Measurements from ENCODE around the gene DOCK7.

DOCK7 gene

GRCh38 chr1:62433861-62434617, 254.1 kb downstream of the DOCK7 start:
- no peak overlapping the region for H3K4me3 ChIP-seq (ENCODE audit: low read length)
- no peak overlapping the region for H3K27ac ChIP-seq (ENCODE audit: low read depth, low read length)
- peaks cover 8% of the 10 kb centered on the region for H3K4me1 ChIP-seq (ENCODE audit: insufficient read depth, low read length)
- no peaks in the 10 kb centered on the region for H3K27me3 ChIP-seq (ENCODE audit: insufficient read depth, low read length)
- WGBS = 97% methylated on average over 10 of the region's 10 CpGs
- H3K9ac ChIP-seq (ENCODE audit: low read depth, low read length) = no peak overlapping the region
- H3K9me3 ChIP-seq (ENCODE audit: insufficient read depth, low read depth, low read length) = no peaks in the 10 kb centered on the region
- no peaks in the 10 kb centered on the region for H3K36me3 ChIP-seq (ENCODE audit: insufficient read depth, low read length)

DNA sequence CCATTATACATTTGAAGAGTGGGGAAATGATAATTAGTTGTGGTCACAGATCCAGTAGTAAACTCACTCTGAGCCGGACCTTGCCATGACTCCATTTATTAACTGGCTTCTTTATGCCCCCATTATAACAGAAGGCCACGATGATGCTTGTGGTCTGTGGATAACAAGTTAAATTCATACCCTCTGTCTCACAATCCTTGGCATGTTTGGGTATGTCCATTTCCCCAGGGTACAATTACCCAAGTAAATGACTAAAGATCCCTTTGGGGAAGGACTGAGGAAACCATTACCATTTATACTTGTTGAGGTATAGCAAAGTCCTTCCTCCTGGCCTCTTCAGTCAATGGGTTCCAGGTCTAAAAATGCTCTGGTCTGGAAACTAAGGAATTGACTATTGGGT, 258.6 kb downstream of the DOCK7 start:
- no peaks in the 10 kb centered on the region for H3K36me3 ChIP-seq (ENCODE audit: insufficient read depth, low read length)
- H3K4me1 ChIP-seq (ENCODE audit: insufficient read depth, low read length) = no peaks in the 10 kb centered on the region
- H3K27me3 ChIP-seq (ENCODE audit: insufficient read depth, low read length) = no peaks in the 10 kb centered on the region
- H3K4me3 ChIP-seq (ENCODE audit: low read length) = no peak overlapping the region
- no peak overlapping the region for H3K9ac ChIP-seq (ENCODE audit: low read depth, low read length)
- WGBS = 96% methylated on average over 2 of the region's 2 CpGs
- H3K9me3 ChIP-seq (ENCODE audit: insufficient read depth, low read depth, low read length) = no peaks in the 10 kb centered on the region
- H3K27ac ChIP-seq (ENCODE audit: low read depth, low read length) = no peak overlapping the region

DNA sequence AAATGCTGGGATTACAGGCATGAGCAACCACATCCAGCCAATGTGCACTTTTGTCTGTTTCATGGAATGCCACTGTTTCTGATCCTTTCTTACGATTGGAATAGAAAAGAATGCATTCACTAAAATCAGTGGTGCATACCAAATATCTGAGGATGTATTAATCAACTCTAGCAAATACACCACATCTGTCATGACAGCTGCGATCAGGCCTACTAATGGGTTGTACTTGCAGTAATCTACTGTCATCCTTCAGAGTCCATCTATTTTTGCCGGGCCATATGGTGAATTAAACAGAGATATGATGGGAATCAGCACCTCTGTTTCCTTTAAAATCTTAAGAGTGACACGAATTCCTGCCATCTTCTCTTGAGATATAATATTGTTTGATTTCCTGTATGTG, 259.8 kb downstream of the DOCK7 start:
- no peak overlapping the region for H3K9ac ChIP-seq (ENCODE audit: low read depth, low read length)
- H3K36me3 ChIP-seq (ENCODE audit: insufficient read depth, low read length) = no peaks in the 10 kb centered on the region
- no peak overlapping the region for H3K4me3 ChIP-seq (ENCODE audit: low read length)
- WGBS = 97% methylated on average over 4 of the region's 4 CpGs
- H3K4me1 ChIP-seq (ENCODE audit: insufficient read depth, low read length) = no peaks in the 10 kb centered on the region
- no peaks in the 10 kb centered on the region for H3K9me3 ChIP-seq (ENCODE audit: insufficient read depth, low read depth, low read length)
- no peak overlapping the region for H3K27ac ChIP-seq (ENCODE audit: low read depth, low read length)
- H3K27me3 ChIP-seq (ENCODE audit: insufficient read depth, low read length) = no peaks in the 10 kb centered on the region

DNA sequence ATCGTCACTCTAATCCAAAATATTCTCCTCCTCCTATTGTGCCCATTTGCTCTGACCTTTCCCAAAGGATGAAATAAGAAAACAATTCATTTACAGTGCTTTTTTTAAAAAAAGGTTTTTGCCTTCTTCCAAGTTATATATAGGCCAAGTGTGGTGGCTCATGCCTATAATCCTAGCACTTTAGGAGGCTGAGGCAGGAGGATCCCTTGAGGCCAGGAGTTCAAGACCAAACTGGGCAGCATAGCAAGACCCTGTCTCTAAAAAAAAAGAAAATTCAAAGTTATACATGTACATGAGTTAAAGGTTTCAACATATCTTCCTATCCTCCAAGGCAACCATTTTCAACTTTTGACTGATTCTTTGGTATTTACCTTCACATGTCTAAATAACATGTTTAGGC, 261.4 kb downstream of the DOCK7 start:
- Histone ChIP-seq H3K4me1 (ENCODE audit: insufficient read depth, low read length) (no peaks in the 10 kb centered on the region), H3K9me3 (ENCODE audit: insufficient read depth, low read depth, low read length) (no peaks in the 10 kb centered on the region), H3K9ac (ENCODE audit: low read depth, low read length) (no peak overlapping the region), H3K36me3 (ENCODE audit: insufficient read depth, low read length) (no peaks in the 10 kb centered on the region), H3K4me3 (ENCODE audit: low read length) (no peak overlapping the region), H3K27ac (ENCODE audit: low read depth, low read length) (no peak overlapping the region), H3K27me3 (ENCODE audit: insufficient read depth, low read length) (no peaks in the 10 kb centered on the region)
- WGBS = 97% methylated on average over 1 of the region's 1 CpG

DNA sequence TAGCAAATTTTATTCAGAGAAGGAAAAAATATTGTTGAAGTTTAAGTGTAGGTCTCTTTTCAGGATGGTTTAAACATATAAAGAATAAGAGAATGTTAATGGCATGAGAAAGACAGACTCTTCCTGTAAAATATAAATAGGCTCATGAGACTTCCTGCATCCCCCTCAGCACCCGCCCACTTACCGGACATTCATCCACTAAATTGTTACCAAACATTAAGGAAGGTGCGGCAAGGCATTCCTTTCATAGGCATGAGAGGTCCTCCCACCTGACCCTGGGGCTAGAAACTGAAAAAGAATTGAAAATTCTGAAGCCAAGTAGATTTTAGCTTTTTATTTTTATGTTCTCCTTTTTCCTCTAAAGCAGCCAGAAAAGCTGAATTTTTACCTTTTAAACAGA, 261.9 kb downstream of the DOCK7 start:
- no peak overlapping the region for H3K9ac ChIP-seq (ENCODE audit: low read depth, low read length)
- no peaks in the 10 kb centered on the region for H3K9me3 ChIP-seq (ENCODE audit: insufficient read depth, low read depth, low read length)
- no peak overlapping the region for H3K27ac ChIP-seq (ENCODE audit: low read depth, low read length)
- H3K27me3 ChIP-seq (ENCODE audit: insufficient read depth, low read length) = no peaks in the 10 kb centered on the region
- H3K4me3 ChIP-seq (ENCODE audit: low read length) = no peak overlapping the region
- H3K4me1 ChIP-seq (ENCODE audit: insufficient read depth, low read length) = no peaks in the 10 kb centered on the region
- H3K36me3 ChIP-seq (ENCODE audit: insufficient read depth, low read length) = no peaks in the 10 kb centered on the region
- 75% methylated on average over 3 of the region's 3 CpGs for WGBS

GRCh38 chr1:62425041-62425440, 263.1 kb downstream of the DOCK7 start:
- no peaks in the 10 kb centered on the region for H3K36me3 ChIP-seq (ENCODE audit: insufficient read depth, low read length)
- H3K9ac ChIP-seq (ENCODE audit: low read depth, low read length) = no peak overlapping the region
- WGBS = 90% methylated on average over 5 of the region's 5 CpGs
- no peaks in the 10 kb centered on the region for H3K9me3 ChIP-seq (ENCODE audit: insufficient read depth, low read depth, low read length)
- H3K27me3 ChIP-seq (ENCODE audit: insufficient read depth, low read length) = no peaks in the 10 kb centered on the region
- H3K27ac ChIP-seq (ENCODE audit: low read depth, low read length) = no peak overlapping the region
- no peaks in the 10 kb centered on the region for H3K4me1 ChIP-seq (ENCODE audit: insufficient read depth, low read length)
- H3K4me3 ChIP-seq (ENCODE audit: low read length) = no peak overlapping the region

GRCh38 chr1:62424411-62424810, 263.8 kb downstream of the DOCK7 start:
- Histone ChIP-seq H3K27ac (ENCODE audit: low read depth, low read length) (no peak overlapping the region), H3K36me3 (ENCODE audit: insufficient read depth, low read length) (no peaks in the 10 kb centered on the region), H3K9me3 (ENCODE audit: insufficient read depth, low read depth, low read length) (no peaks in the 10 kb centered on the region), H3K4me3 (ENCODE audit: low read length) (no peak overlapping the region), H3K27me3 (ENCODE audit: insufficient read depth, low read length) (no peaks in the 10 kb centered on the region), H3K9ac (ENCODE audit: low read depth, low read length) (no peak overlapping the region), H3K4me1 (ENCODE audit: insufficient read depth, low read length) (no peaks in the 10 kb centered on the region)
- WGBS = 90% methylated on average over 4 of the region's 4 CpGs

DNA sequence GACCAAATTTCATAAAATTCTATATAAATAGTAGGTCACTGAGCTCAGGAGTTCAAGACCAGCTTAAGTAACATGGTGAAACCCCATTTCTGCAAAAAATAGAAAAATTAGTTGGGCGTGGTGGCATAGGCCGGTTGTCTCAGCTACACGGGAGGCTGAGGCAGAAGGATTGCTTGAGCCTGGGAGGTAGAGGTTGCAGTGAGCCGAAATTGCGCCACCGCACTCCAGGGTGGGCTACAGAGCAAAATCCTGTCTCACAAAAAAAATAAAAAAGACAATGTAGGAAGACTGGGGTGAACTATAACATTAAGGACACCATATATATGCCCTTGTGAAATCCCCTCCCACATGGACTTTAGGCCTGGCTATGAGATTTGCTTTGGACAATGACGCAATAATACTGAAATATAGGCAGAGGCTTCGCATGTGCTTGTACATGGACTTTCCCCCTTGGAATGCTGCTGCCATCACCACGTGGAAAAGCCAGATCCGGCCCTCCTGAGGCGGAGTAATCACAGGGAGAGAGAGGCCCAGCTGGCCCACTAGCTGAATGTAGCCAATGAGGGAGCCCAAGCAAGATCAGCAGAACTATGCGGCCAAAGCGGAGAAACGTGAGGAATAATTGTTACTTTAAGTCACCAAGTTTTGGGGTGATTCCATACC, 264.5 kb downstream of the DOCK7 start:
- 87% methylated on average over 12 of the region's 14 CpGs for WGBS
- Histone ChIP-seq H3K36me3 (ENCODE audit: insufficient read depth, low read length) (no peaks in the 10 kb centered on the region), H3K9ac (ENCODE audit: low read depth, low read length) (no peak overlapping the region), H3K4me3 (ENCODE audit: low read length) (no peak overlapping the region), H3K27ac (ENCODE audit: low read depth, low read length) (no peak overlapping the region), H3K4me1 (ENCODE audit: insufficient read depth, low read length) (no peaks in the 10 kb centered on the region), H3K9me3 (ENCODE audit: insufficient read depth, low read depth, low read length) (no peaks in the 10 kb centered on the region), H3K27me3 (ENCODE audit: insufficient read depth, low read length) (no peaks in the 10 kb centered on the region)

- Histone ChIP-seq H3K27me3 (ENCODE audit: insufficient read depth, low read length) (no peaks in the 10 kb centered on the region), H3K9ac (ENCODE audit: low read depth, low read length) (no peak overlapping the region), H3K36me3 (ENCODE audit: insufficient read depth, low read length) (no peaks in the 10 kb centered on the region), H3K27ac (ENCODE audit: low read depth, low read length) (no peak overlapping the region), H3K9me3 (ENCODE audit: insufficient read depth, low read depth, low read length) (no peaks in the 10 kb centered on the region), H3K4me1 (ENCODE audit: insufficient read depth, low read length) (no peaks in the 10 kb centered on the region), H3K4me3 (ENCODE audit: low read length) (no peak overlapping the region)
- WGBS = 86% methylated on average over 1 of the region's 1 CpG
Observed at GRCh38 chr1:62420214-62420613, 268.0 kb downstream of the DOCK7 start.

- Histone ChIP-seq H3K27me3 (ENCODE audit: insufficient read depth, low read length) (no peaks in the 10 kb centered on the region), H3K9ac (ENCODE audit: low read depth, low read length) (no peak overlapping the region), H3K4me1 (ENCODE audit: insufficient read depth, low read length) (no peaks in the 10 kb centered on the region), H3K36me3 (ENCODE audit: insufficient read depth, low read length) (no peaks in the 10 kb centered on the region), H3K4me3 (ENCODE audit: low read length) (no peak overlapping the region), H3K9me3 (ENCODE audit: insufficient read depth, low read depth, low read length) (no peaks in the 10 kb centered on the region), H3K27ac (ENCODE audit: low read depth, low read length) (no peak overlapping the region)
- 98% methylated on average over 2 of the region's 2 CpGs for WGBS
Observed at GRCh38 chr1:62417351-62417999, 270.7 kb downstream of the DOCK7 start.

GRCh38 chr1:62415687-62416086, 272.5 kb downstream of the DOCK7 start:
- no peaks in the 10 kb centered on the region for H3K36me3 ChIP-seq (ENCODE audit: insufficient read depth, low read length)
- H3K9ac ChIP-seq (ENCODE audit: low read depth, low read length) = no peak overlapping the region
- H3K4me1 ChIP-seq (ENCODE audit: insufficient read depth, low read length) = no peaks in the 10 kb centered on the region
- WGBS = 94% methylated on average over 8 of the region's 8 CpGs
- no peaks in the 10 kb centered on the region for H3K9me3 ChIP-seq (ENCODE audit: insufficient read depth, low read depth, low read length)
- no peak overlapping the region for H3K27ac ChIP-seq (ENCODE audit: low read depth, low read length)
- no peak overlapping the region for H3K4me3 ChIP-seq (ENCODE audit: low read length)
- no peaks in the 10 kb centered on the region for H3K27me3 ChIP-seq (ENCODE audit: insufficient read depth, low read length)
